Keratinocyte (primary cell): ENCODE results near the gene KCNQ2.

ENCODE experiments used
- EZH2 ChIP-seq: IDR thresholded peaks from one replicate; pipeline ENCODE4 v1.6.1; 2012; ENCODE audit warnings: inconsistent platforms, mild to moderate bottlenecking, low read length, moderate library complexity
- TF ChIP-seq, protein P1 (sequence below), 3 experiments: IDR thresholded peaks in 1 of 3; conservative IDR thresholded peaks in 1 of 3; optimal IDR thresholded peaks in 1 of 3; 2 replicates in 2 of 3; 3 replicates in 1 of 3; pipeline versions ENCODE3 to v1.5.1; 2011; ENCODE audit warnings: low read length in 3 of 3, mild to moderate bottlenecking in 3 of 3, moderate library complexity in 2 of 3, control low read depth in 1 of 3, inconsistent platforms in 1 of 3; ENCODE audit not compliant: insufficient read depth in 2 of 3; ENCODE audit errors: extremely low read depth in 1 of 3

DNA sequence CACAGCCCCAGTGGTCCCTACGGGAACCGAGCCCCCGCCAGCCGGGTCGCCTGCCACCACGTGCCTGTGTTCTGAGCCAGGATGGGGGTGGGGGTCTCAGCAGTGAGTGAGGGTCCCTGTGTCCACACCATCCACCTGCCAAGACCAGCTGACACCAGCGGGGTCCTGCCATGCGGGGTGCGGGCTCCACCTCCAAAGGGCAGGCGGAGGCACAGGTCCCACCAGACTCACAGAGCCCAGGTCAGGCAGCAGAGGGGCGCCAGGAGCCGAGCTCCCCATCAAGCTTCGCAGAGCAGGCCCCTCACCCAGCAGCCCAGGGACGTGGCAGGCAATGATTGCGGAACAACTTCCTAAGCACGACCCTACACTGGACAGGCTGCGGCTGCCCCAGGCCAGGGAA is 50.5 kb downstream of the KCNQ2 start:
- TF ChIP-seq, protein P1, sequence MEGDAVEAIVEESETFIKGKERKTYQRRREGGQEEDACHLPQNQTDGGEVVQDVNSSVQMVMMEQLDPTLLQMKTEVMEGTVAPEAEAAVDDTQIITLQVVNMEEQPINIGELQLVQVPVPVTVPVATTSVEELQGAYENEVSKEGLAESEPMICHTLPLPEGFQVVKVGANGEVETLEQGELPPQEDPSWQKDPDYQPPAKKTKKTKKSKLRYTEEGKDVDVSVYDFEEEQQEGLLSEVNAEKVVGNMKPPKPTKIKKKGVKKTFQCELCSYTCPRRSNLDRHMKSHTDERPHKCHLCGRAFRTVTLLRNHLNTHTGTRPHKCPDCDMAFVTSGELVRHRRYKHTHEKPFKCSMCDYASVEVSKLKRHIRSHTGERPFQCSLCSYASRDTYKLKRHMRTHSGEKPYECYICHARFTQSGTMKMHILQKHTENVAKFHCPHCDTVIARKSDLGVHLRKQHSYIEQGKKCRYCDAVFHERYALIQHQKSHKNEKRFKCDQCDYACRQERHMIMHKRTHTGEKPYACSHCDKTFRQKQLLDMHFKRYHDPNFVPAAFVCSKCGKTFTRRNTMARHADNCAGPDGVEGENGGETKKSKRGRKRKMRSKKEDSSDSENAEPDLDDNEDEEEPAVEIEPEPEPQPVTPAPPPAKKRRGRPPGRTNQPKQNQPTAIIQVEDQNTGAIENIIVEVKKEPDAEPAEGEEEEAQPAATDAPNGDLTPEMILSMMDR (optimal IDR thresholded peaks at IDR 0.05 in 1 of 3, IDR thresholded peaks at IDR 0.05 in 1 of 3, conservative IDR thresholded peaks at IDR 0.05 in 1 of 3; ENCODE audit: extremely low read depth in 1 of 3, insufficient read depth in 2 of 3, low read length in 3 of 3), result no peak
- no peak for TF ChIP-seq EZH2
